ENCODE measurements around the gene NYAP2. TPM values are rescaled to one million over a fixed set of nuclear protein-coding genes. Genes with fewer than 3 reads are reported as not detected.

NYAP2 gene
- total RNA-seq, 1 experiment from 2014 or later = not detected

- intact Hi-C loops (cut with micrococcal nuclease; ENCODE audit: unreplicated experiment) = no loop called here
- no peaks in the 10 kb centered on the region for H3K9me3 ChIP-seq (ENCODE audit: low read depth, low read length, poor library complexity, severe bottlenecking)
- no peak for DNase-seq (ENCODE audit: low spot score)
- TF ChIP-seq CTCF (conservative IDR thresholded peaks at IDR 0.05; ENCODE audit: low read depth, low read length) (no peak), EZH2 (IDR thresholded peaks at IDR 0.05; ENCODE audit: borderline replicate concordance, low read depth, low read length, poor library complexity, severe bottlenecking) (no peak)
- no peaks in the 10 kb centered on the region for H3K36me3 ChIP-seq (ENCODE audit: insufficient read depth, low read length, poor library complexity, severe bottlenecking)
- H3K27me3 ChIP-seq (replicated peaks; ENCODE audit: insufficient read depth, low read depth, low read length, poor library complexity) = no peaks in the 10 kb centered on the region
- CTCF ChIA-PET = no interaction called here
- no peaks in the 10 kb centered on the region for H3K4me1 ChIP-seq (ENCODE audit: insufficient read depth, low read length, poor library complexity, severe bottlenecking)
- H3K4me3 ChIP-seq (ENCODE audit: low read depth, low read length, poor library complexity, severe bottlenecking) = no peak overlapping the region
- POLR2A ChIA-PET (ENCODE audit: low non-redundant PET) = no interaction called here
- H3K27ac ChIP-seq (ENCODE audit: low read depth, low read length, poor library complexity, severe bottlenecking) = no peak overlapping the region
- no TSS peak for BruUV-seq (replicated peaks)
These were observed 132.6 kb downstream of the NYAP2 start for GRCh38 chr2:225532096-225532495.

GRCh38 chr2:225534037-225534436 lies 134.5 kb downstream of the NYAP2 start:
- Histone ChIP-seq H3K27me3 (replicated peaks; ENCODE audit: insufficient read depth, low read depth, low read length, poor library complexity) (no peaks in the 10 kb centered on the region), H3K4me1 (ENCODE audit: insufficient read depth, low read length, poor library complexity, severe bottlenecking) (no peaks in the 10 kb centered on the region), H3K9me3 (ENCODE audit: low read depth, low read length, poor library complexity, severe bottlenecking) (no peaks in the 10 kb centered on the region), H3K4me3 (ENCODE audit: low read depth, low read length, poor library complexity, severe bottlenecking) (no peak overlapping the region), H3K36me3 (ENCODE audit: insufficient read depth, low read length, poor library complexity, severe bottlenecking) (no peaks in the 10 kb centered on the region), H3K27ac (ENCODE audit: low read depth, low read length, poor library complexity, severe bottlenecking) (no peak overlapping the region)
- no peak for DNase-seq (ENCODE audit: low spot score)
- no TSS peak for BruUV-seq (replicated peaks)
- CTCF ChIA-PET = no interaction called here
- TF ChIP-seq CTCF (conservative IDR thresholded peaks at IDR 0.05; ENCODE audit: low read depth, low read length) = no peak
- no peak for TF ChIP-seq EZH2 (IDR thresholded peaks at IDR 0.05; ENCODE audit: borderline replicate concordance, low read depth, low read length, poor library complexity, severe bottlenecking)
- intact Hi-C loops (cut with micrococcal nuclease; ENCODE audit: unreplicated experiment) = no loop called here
- POLR2A ChIA-PET (ENCODE audit: low non-redundant PET) = no interaction called here

GRCh38 chr2:225534697-225535096 lies 135.2 kb downstream of the NYAP2 start:
- no TSS peak for BruUV-seq (replicated peaks)
- ChIA-PET POLR2A (ENCODE audit: low non-redundant PET) (no interaction called here), CTCF (no interaction called here)
- no peaks in the 10 kb centered on the region for H3K9me3 ChIP-seq (ENCODE audit: low read depth, low read length, poor library complexity, severe bottlenecking)
- H3K36me3 ChIP-seq (ENCODE audit: insufficient read depth, low read length, poor library complexity, severe bottlenecking) = no peaks in the 10 kb centered on the region
- no peak overlapping the region for H3K4me3 ChIP-seq (ENCODE audit: low read depth, low read length, poor library complexity, severe bottlenecking)
- DNase-seq (ENCODE audit: low spot score) = no peak
- H3K27me3 ChIP-seq (replicated peaks; ENCODE audit: insufficient read depth, low read depth, low read length, poor library complexity) = no peaks in the 10 kb centered on the region
- H3K4me1 ChIP-seq (ENCODE audit: insufficient read depth, low read length, poor library complexity, severe bottlenecking) = no peaks in the 10 kb centered on the region
- no peak overlapping the region for H3K27ac ChIP-seq (ENCODE audit: low read depth, low read length, poor library complexity, severe bottlenecking)
- intact Hi-C loops (cut with micrococcal nuclease; ENCODE audit: unreplicated experiment) = no loop called here
- TF ChIP-seq CTCF (conservative IDR thresholded peaks at IDR 0.05; ENCODE audit: low read depth, low read length) (no peak), EZH2 (IDR thresholded peaks at IDR 0.05; ENCODE audit: borderline replicate concordance, low read depth, low read length, poor library complexity, severe bottlenecking) (no peak)

Data from A673 (cell line).